Activated gamma-delta T cell (primary cell): ENCODE results near the gene PPP3CA.

ENCODE experiments used
- DNase-seq: peaks from one replicate; lab custom pipeline; 2025; lab: John Stamatoyannopoulos, UW

The PPP3CA gene

DNA sequence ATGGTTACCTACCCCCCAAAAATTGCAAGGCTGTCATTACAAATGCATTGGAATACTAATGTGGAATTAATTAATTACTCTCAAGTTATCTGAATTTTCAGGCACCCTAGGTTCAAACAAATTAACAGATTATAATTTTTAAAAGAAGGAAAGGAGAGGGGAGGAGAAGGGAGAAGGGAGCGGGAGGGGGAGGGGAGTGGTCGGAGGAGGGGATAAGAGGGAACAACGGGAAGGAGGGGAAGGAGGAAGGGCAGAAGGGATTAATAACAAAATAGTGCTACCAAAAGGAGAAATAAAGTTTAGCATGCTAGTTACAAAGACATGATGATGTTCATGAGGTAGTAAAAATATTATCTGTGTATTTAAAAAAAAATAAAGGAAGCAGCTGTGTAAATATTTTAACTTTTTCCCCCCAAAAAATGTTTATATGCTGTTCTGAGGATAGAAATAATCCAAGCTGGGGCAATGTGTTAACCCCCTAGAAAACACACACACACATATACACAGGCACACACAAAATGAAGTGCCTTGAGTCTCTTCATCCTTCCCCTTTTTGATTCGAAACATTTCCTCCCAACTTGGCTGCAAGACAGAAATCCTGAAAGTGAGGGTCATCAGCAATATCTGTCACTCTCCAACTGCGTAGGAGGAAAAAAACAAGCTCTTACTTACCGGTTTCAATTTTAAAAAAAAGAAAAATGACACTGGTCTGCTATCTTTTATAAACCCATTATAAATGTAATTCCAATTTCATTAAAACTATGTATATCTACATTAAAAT, 58.8 kb downstream of the PPP3CA start:
- DNase-seq = no peak

DNA sequence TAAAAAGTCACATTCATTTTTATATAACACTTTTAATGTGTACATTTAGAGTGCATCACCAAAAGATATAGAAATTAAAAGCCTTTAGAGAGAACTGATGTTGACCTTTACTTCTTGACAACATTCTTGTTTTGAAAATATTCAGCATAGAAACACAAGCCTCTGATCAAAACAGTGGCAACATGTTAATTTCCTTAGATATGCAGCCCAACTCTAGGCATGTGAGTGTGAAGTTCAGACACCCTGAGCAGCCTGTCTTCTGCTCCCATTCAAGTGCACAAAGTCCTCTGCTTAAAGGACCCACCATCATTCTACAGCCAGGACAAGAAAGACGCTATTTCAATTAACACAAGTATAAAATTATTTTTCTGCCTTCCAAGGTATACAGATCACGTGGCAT, 60.0 kb downstream of the PPP3CA start:
- no peak for DNase-seq

- DNase-seq = no peak
Measured at GRCh38 chr4:101286663-101287062, 60.7 kb downstream of the PPP3CA start.

GRCh38 chr4:101285985-101286384, 61.3 kb downstream of the PPP3CA start:
- DNase-seq = no peak

DNA sequence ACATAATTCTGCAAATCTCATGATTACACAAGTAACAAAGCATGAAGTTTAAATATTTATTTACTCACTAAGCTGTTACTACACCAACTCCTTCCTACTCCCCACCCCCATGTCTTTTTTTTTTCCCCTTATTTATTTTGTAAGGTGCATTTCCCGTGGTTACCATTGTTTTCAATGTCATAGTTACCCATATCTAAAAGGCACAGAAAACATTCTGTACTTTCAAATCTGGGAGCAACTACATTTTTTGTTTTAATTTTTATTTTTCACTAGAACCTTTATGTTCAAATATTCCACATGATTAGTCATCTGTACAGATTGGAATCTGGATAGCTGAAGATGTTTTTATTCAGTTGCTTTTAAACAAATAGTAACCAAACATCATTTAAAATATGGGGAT, 62.8 kb downstream of the PPP3CA start:
- DNase-seq = no peak

GRCh38 chr4:101283434-101283833, 63.9 kb downstream of the PPP3CA start:
- DNase-seq = no peak

- DNase-seq = no peak
Measured at GRCh38 chr4:101282076-101282844, 65.1 kb downstream of the PPP3CA start.

GRCh38 chr4:101280866-101281600, 66.3 kb downstream of the PPP3CA start:
- no peak for DNase-seq

DNA sequence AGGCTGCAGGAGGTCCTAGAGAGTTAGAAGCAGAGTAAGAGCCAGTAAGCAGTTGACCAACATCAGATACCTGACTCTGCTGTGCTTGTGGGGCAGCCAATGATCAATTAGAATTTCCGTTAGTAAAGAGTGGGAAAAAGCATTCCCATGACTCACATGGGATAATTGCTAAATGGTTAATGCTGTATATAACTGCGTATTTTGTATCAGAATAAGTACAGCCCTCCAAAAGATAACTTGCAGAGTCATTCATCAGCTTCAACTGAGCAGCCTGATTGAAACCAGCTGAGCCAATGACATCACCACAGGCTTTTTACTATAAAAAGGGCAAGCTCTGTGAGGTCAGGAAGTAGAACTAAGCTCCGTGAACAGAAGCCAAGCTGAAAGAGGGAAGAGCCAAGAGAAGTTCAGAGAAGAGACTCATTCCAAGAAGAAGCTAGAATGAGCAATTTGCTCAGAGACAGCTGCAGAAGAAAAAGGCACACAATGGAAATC, 67.9 kb downstream of the PPP3CA start:
- no peak for DNase-seq

DNA sequence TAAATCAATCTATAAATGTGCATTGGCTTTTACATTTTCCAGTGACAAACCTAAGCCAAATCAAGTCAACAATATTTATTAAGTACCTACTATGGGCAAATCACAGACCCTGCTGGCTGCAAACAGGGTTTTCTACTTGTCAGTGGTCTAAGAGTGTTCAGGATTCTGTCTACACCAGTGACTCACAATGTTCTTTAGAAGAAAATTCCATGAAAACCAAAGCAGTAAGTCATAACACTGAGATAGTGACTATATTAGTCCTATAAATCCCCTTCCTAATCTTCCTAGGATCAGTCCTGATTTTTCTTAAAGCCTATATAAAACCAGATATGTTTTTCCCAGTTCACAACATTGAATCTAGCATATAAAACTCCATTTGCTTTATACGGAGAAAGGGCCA, 69.7 kb downstream of the PPP3CA start:
- DNase-seq = no peak

DNA sequence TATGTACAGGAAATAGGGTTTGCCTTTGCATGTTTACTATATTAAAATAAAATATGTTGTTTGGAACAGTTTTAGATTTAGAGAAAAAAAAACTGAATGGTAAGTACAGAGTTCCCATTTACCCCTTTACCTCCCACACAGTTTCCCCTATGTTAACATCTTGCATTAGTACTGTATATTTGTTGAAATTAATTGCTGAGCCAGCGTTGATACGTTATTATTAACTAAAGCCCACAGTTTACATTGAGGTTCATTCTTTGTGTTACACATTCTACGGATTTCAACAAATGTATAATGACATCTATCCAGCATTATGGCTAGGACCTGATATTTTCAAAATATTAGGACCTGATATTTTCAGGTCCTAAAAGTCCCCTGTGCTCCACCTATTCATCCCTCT, 70.7 kb downstream of the PPP3CA start:
- DNase-seq = no peak

DNA sequence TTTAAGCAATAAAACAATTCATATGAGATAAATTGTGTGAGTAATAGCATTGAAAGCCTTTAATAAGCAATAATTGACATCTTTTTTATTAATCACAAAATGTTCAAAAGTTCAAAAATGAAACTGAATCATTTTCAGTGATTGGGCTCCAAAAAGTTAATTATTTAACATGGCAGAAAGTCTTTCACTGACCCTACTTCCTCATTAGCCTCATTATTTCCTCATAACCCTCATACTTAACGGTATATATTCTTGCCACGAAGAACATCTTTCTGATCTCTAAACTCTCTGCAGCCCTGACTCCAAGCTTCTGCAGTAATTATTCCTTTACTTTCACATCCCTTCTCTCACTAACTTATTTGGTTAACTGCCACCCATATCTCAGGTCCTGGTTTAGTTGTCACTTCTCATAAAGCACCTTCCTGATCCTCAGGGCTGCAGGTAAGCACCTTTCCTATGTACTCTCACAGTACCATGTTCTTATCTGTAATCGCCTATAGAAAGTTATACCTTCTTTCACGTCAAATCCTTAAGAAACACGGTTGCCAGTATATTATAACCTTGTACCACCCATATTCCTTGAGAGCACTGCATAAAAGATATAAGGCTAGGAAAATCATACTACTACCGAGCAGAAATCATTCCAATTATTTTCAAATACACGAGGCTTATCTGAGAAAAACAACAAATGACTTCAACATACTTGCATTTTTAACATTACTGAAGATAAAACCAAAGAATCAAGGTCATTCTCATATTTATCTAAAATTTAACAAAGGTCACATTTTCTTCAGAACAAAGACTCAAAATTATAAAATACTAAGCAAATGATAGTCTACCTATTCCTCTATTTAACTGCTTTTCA, 72.2 kb downstream of the PPP3CA start:
- DNase-seq = no peak

- DNase-seq = no peak
Measured at GRCh38 chr4:101271516-101271915, 75.8 kb downstream of the PPP3CA start.

DNA sequence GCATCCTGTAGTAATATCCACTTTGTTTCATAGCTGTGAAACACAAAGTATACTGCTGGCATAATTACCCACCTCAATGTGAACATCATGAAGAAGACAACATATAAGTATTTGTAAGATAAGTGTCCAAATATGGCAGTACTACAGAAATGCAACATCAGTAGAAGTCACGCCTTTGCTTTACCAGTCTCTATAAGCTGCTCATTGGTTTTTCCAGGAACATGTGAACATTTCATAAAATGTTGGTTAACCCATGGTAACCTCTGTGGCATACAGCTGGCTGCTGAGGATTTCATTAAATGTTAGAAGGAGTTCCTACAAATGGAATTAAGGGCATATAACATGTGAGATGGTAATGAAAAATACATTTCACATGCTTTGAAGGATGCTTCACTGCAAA, 77.6 kb downstream of the PPP3CA start:
- no peak for DNase-seq

- no peak for DNase-seq
Measured at GRCh38 chr4:101265816-101266172, 81.5 kb downstream of the PPP3CA start.

DNA sequence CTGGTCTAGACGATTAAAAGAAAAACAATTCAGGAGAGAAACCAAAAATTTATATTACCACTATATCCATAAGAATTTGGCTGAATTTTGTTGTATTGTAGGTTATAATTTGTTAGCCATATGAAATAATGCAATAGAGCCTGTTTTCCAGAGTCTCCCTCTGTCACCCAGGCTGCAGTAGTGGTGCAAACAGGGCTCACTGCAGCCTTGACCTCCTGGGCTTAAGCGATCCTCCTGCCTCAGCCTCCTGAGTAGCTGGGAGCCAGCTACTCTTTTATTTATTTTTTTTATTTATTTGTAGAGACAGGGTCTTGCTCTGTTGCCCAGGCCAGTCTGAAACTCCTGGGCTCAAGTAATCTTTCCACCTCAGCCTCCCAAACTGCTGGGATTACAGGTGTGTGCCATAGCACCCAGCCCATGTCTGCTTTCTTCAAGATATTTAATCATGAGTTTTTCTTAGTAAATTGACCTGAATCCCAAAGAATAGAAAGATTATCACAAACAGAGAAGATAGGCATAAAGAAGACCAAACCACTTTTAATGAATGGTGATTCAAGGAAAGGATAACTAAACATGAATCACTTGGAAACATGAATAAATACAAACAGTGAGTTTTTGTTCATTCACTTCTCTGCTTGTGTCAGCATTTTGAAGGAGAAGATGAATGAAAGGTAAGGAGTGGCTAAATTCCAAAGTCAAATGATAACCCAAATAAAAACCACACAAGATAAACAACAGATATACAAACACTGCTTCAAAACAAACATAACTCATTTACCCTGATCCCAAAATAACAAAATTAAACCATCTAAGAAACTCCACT, 82.1 kb downstream of the PPP3CA start:
- DNase-seq = no peak

GRCh38 chr4:101264512-101264911, 82.8 kb downstream of the PPP3CA start:
- no peak for DNase-seq

- DNase-seq = no peak
Measured at GRCh38 chr4:101262683-101263082, 84.6 kb downstream of the PPP3CA start.

- DNase-seq = no peak
Measured at GRCh38 chr4:101259876-101260275, 87.5 kb downstream of the PPP3CA start.

DNA sequence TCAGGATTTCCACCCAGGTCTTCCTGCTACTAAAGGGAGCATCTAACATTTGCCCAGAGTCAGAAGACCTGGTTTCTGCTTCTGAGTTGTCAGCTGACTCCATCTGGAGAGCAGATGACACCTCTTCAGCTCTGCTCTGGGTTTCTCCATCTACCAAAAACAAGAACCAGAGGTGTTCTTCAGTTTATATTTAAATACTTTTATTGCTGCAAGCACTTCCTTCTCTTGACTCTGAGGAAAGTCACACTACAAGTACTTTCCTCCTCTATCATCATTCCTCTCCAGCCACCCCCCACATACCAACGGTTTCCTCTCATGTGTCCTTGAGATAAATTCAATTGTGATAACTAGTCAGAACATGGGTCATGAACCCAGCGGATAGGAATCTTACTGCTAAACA, 88.4 kb downstream of the PPP3CA start:
- no peak for DNase-seq

- DNase-seq = no peak
Measured at GRCh38 chr4:101256222-101256621, 91.1 kb downstream of the PPP3CA start.
